ENCODE measurements around the gene STRIP2.

GRCh38 chr7:129436335-129436923, 2.2 kb downstream of the STRIP2 start:
- TF ChIP-seq POLR2A (IDR thresholded peaks at IDR 0.05) = no peak
- TF ChIP-seq CTCF (IDR thresholded peaks at IDR 0.05 in 4 of 5, conservative IDR thresholded peaks at IDR 0.05 in 1 of 5) = no peak

All from gastrocnemius medialis (tissue), 4 donors.